GM18867 (cell line): ENCODE measurements around the gene ELFN1.
"Not testable (repeated sequence)": the region's sequence is repeated elsewhere in the genome, so short reads cannot be mapped to it uniquely, and the experiment has no call there.

Experiments
- ATAC-seq: cut with Tn5 transposase; IDR thresholded peaks from one replicate; pipeline ENCODE4 v1.9.1; 2021; ENCODE audit warnings: mild to moderate bottlenecking, moderate library complexity; ENCODE audit not compliant: unreplicated experiment

Gene ELFN1

GRCh38 chr7:1750541-1751021, 80.5 kb downstream of the ELFN1 start:
- ATAC-seq: no peak

DNA sequence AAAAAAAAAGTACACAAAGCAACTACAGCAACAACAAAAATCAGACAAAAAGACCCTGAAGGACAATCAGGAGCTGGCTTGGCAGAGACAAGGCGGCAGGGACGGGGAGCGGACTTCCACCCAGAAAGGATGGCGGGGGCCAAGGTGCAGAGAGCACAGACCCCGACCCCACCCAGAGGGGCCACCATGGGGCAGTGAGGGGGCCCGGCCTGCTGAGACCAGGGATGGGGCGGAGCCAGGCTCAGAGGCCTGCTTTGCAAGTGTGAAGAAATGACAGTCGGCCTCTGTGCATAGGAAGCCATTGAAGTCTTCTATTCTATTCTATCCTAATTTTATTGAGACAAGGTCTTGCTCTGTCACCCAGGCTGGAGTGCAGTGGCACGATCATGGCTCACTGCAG, 82.0 kb downstream of the ELFN1 start:
- no peak for ATAC-seq

- peak; percentile 51 for ATAC-seq
Measured at GRCh38 chr7:1752771-1753563, 82.9 kb downstream of the ELFN1 start.

DNA sequence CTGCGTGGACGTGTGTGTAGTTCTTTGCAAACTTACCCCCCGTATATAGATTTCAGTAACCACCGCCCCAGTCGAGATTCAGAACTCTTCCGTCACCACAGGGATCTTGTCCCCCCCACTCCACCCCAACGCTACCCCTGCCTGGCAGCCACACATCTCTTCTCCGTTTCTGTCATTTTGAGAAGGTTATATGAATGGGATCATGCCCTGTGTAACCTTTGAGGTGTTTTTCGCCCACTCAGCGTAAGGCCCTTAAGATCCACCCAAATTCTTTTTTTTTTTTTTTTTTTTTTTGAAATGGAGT, 83.4 kb downstream of the ELFN1 start:
- no peak for ATAC-seq

GRCh38 chr7:1754345-1754908, 84.3 kb downstream of the ELFN1 start:
- ATAC-seq: no peak

- no peak for ATAC-seq
Measured at GRCh38 chr7:1755783-1756625, 85.9 kb downstream of the ELFN1 start.

DNA sequence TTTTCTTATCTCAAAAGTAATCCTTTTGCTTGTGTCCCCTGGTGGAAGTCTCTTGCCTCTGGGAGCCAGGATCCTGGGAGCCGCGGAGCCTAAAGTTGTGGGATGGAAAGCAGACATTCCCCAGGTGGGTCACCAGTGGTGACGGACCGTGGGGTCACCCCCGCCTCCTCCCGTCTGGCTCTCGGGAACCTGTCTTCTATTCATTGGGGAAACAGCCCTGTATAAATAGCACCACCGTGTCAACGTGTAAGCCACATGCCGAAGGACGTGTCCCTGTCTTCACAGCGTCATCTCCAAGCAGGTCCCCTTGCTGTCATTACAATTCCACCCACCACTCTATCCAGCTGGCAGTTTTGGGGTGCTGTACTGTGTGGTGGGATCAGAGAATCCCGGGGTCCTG, 87.5 kb downstream of the ELFN1 start:
- no peak for ATAC-seq

DNA sequence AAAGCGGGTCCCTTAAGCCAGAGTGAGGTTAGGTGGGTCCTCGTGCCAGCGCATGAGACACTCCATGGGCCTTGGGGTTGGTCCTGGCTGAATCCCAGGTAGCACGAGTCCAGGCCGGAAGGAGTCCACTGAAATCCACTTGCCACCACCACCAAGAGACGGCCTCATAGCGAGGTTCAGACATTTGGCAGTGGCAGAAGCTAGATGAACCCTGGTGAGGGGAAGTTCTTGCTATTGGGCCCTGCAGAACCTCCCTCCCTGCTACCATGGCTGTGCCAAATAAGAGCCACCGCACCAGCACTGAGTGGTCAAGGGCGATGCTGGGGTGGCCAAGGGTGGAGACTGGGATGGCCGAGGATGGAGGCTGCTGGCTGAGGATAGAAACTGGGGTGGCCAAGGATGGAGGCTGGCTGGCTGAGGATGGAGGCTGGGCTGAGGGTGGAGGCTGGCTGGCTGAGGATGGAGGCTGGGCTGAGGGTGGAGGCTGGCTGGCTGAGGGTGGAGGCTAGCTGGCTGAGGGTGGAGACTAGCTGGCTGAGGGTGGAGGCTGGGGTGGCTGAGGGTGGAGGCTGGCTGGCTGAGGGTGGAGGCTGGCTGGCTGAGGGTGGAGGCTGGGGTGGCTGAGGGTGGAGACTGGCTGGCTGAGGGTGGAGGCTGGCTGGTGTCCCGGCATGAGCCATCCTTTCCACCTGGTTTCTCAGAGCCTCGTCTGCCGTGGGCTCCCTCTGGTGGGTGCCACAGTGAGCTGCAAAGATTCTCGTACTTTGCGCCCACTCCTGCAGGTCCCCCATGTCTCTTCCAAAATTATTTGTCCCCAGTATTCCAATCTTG, 88.2 kb downstream of the ELFN1 start:
- no peak for ATAC-seq

- no peak for ATAC-seq
Measured at GRCh38 chr7:1758859-1759521, 88.9 kb downstream of the ELFN1 start.

GRCh38 chr7:1761097-1761496, 91.0 kb downstream of the ELFN1 start:
- ATAC-seq: no peak

DNA sequence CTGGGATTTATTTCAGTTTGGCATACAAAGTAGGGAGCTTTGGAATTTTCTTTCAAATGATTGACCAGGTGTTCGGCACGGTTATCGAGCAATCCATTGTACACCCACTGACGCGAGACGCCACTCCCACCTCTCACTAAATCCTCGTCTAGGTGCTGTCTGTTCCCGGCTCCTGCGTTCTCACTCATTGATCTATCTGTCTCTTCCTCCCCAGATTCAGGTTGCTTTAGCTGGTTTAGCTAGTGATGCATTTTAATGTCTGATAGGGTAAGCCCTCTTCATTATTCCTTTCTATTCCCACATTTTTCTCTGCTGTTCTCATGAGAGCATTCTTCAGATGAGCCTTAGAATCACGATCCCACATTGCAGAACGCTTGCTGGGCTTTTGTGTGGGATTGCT, 91.7 kb downstream of the ELFN1 start:
- ATAC-seq: no peak

DNA sequence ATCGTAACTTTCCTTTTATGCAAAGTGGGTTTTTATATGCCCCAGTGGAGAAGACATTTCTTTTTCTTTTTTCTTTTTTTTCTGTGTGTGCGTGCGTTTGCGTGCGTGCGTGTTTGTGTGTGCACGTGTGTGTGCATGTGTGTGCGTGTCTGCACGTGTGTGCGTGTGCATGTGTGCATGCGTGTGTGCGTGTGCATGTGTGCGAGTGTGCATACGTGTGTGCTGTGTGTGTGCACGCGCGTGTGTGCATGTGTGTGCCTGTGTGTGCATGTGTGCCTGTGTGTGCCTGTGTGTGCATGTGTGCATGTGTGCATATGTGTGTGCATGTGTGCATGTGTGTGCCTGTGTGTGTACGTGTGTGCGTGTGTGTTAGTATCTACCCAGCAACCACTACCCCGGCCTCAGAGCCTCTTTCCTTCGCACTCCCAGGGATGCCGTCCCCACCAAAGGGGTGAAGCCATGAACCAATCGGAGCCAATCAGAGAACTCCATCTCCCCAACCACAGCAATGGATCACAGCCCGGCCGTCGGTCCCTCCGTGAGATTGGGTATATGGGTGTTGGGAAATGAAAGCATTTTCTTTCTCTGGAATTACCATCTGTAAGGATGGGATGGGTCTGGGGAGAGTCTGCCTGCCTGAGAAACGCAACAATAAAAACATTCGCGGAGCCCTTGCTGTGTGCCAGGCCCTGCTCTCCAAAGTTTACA, 92.3 kb downstream of the ELFN1 start:
- ATAC-seq: no peak

GRCh38 chr7:1763033-1763432, 93.0 kb downstream of the ELFN1 start:
- ATAC-seq: no peak

GRCh38 chr7:1763911-1764310, 93.8 kb downstream of the ELFN1 start:
- ATAC-seq: not testable (repeated sequence)

DNA sequence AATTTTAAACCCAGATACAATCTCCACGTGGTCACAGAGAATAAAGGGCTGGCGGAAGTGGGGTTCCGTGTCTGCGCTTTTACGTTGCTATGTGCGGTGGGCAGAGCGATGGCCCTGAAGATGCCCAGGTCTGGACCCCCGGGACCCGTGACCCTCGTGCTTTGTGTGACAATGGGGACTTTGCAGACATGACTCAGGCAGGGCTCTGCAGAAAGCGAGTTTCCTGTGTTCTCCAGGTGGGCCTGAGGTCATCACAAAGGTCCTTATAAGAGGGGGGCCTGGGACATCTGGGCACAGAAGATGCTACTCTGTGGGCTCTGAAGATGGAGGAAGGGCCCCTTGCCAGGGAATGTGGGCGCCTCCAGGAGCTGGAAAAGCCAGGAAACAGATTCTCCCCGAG, 95.3 kb downstream of the ELFN1 start:
- no peak for ATAC-seq

DNA sequence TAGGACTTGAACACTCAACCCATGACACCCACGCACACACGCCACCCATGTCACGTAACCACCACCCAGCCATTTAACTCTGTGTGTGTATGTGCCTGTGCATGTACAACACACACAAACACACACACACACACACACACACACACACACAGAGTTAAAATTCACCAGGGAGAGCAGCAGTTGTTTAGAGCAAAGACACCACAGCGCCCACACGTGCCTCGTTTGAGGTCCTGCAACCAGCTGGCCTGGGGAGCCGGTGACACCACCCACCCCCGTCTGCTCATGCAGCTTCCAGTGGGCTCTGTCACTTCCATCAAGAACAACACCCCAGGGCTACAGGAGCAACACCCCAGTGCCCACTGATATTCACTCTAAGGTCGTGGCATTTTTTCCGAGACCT, 97.4 kb downstream of the ELFN1 start:
- ATAC-seq: no peak

DNA sequence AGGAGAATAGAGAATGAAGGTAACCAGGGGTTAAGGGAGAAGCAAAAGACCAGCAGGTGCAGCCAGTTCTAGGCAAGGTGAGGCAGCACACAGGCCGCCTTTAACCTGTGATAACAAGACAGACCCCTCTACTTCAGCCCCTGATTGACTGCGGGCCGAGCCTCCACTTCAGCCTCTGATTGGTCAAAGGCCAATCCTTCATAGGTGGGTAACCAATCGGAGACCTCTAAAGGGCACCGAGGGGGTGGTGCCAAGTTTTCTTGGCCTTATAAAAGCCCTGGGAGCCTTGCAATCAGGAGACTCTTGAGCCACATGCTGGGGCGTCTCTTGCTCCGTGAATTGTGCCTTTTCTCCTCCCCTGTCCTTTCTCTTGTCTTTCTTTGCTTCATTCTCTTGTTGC, 98.8 kb downstream of the ELFN1 start:
- no peak for ATAC-seq

DNA sequence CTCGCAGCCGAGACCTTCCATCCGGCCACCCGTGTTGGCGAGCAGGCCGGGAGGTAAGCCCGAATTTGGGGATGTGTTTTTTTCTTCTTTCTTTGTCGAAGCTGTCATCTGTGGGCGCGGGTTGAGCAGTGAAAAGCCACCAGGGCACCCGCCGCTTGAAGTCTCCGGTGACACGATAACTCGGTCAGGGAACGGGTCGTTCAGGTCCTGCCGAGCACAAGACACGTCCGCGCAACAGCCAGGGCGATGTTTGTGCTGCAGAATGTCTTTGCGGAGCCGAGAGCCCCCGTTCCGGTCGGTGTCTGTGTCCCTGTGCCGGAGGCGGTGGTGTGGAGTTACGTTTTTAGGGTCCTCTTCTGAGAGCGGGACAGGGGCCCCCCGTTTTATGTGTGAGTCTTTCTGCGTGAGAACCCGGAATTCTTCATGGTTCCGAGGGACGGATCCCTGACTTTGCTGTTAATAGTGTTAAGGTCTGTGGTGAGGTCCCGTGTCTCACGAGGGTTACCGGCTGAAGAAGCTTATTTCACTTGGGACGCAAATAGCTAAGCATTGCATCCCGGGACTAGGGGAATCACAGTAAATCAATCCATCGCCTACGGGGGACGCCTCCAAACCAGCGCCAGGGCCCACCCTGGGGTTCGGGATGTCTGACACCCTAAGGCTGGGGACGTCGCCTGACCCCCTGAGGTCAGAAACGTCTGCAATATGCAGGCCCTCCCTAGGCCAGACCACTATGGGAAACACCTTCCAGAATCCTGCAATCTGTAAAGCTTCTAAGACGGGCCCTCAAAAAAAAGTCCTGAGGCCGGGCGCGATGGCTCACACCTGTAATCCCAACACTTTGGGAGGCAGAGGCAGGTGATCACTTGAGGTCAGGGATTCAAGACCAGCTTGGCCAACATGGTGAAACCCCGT, 99.5 kb downstream of the ELFN1 start:
- no peak for ATAC-seq

GRCh38 chr7:1770331-1770730, 100.3 kb downstream of the ELFN1 start:
- ATAC-seq: no peak
